HepG2 (cell line): ENCODE data around the gene SIGLEC6. TPM values are rescaled to one million over a fixed set of nuclear protein-coding genes. Genes with fewer than 3 reads are reported as not detected.

Experiments used
- CAMTA2 ChIP-seq: sonication (generic); formaldehyde crosslinking; IDR thresholded peaks from 2 replicates; pipeline ENCODE4 v1.4.0; 2020; ENCODE audit warnings: mild to moderate bottlenecking, missing genetic modification reagents, borderline replicate concordance
- CSRNP1 ChIP-seq: sonication (generic); formaldehyde crosslinking; IDR thresholded peaks from 2 replicates; pipeline ENCODE4 v1.8.1; 2023; ENCODE audit warnings: mild to moderate bottlenecking, missing genetic modification reagents
- EEA1 ChIP-seq: sonication (generic); formaldehyde crosslinking; IDR thresholded peaks from 2 replicates; pipeline ENCODE4 v1.5.1; 2020; ENCODE audit warnings: mild to moderate bottlenecking, missing genetic modification reagents, borderline replicate concordance
- ESRRA ChIP-seq: sonication (generic); formaldehyde crosslinking; IDR thresholded peaks from 2 replicates; pipeline ENCODE4 v1.5.1; 2020; ENCODE audit warnings: mild to moderate bottlenecking, low read depth, missing genetic modification reagents
- HOXA5 ChIP-seq: sonication (generic); formaldehyde crosslinking; IDR thresholded peaks from 2 replicates; pipeline ENCODE4 v1.4.0; 2020; ENCODE audit warnings: missing genetic modification reagents
- HOXA9 ChIP-seq: sonication (generic); formaldehyde crosslinking; IDR thresholded peaks from 2 replicates; pipeline ENCODE4 v1.8.1; 2022; ENCODE audit warnings: missing genetic modification reagents, mild to moderate bottlenecking, moderate library complexity, borderline replicate concordance
- PPARG ChIP-seq: conservative IDR thresholded peaks from 2 replicates; pipeline ENCODE4 v1.6.1; 2016; ENCODE audit warnings: missing biosample characterization, missing genetic modification reagents
- RNF219 ChIP-seq: sonication (generic); formaldehyde crosslinking; IDR thresholded peaks from 2 replicates; pipeline ENCODE4 v1.5.0; 2020; ENCODE audit warnings: mild to moderate bottlenecking, missing genetic modification reagents
- SRY ChIP-seq: sonication (generic); formaldehyde crosslinking; IDR thresholded peaks from 2 replicates; pipeline ENCODE4 v1.8.0; 2022; ENCODE audit warnings: mild to moderate bottlenecking, missing genetic modification reagents
- TEF ChIP-seq: sonication (generic); formaldehyde crosslinking; IDR thresholded peaks from 2 replicates; pipeline ENCODE4 v1.5.0; 2020; ENCODE audit warnings: missing genetic modification reagents
- THAP8 ChIP-seq: sonication (generic); formaldehyde crosslinking; IDR thresholded peaks from 2 replicates; pipeline ENCODE4 v1.5.1; 2020; ENCODE audit warnings: missing genetic modification reagents, mild to moderate bottlenecking, borderline replicate concordance
- ZC3H13 ChIP-seq: sonication (generic); formaldehyde crosslinking; IDR thresholded peaks from 2 replicates; pipeline ENCODE4 v1.8.1; 2023; ENCODE audit warnings: mild to moderate bottlenecking, missing genetic modification reagents, moderate library complexity
- ZNF326 ChIP-seq: sonication (generic); formaldehyde crosslinking; IDR thresholded peaks from 2 replicates; pipeline ENCODE4 v1.4.0; 2020; ENCODE audit warnings: missing genetic modification reagents, borderline replicate concordance
- ZNF510 ChIP-seq: sonication (generic); formaldehyde crosslinking; IDR thresholded peaks from 2 replicates; pipeline ENCODE4 v1.4.0; 2020; ENCODE audit warnings: low read depth, mild to moderate bottlenecking, missing genetic modification reagents
- ZNF547 ChIP-seq: sonication (generic); formaldehyde crosslinking; IDR thresholded peaks from 2 replicates; pipeline ENCODE4 v1.5.1; 2020; ENCODE audit warnings: mild to moderate bottlenecking, missing genetic modification reagents
- ZNF619 ChIP-seq: sonication (generic); formaldehyde crosslinking; IDR thresholded peaks from 2 replicates; pipeline ENCODE4 v1.4.0; 2020; ENCODE audit warnings: mild to moderate bottlenecking, missing genetic modification reagents
- ZNF770 ChIP-seq: sonication (generic); formaldehyde crosslinking; IDR thresholded peaks from 2 replicates; pipeline ENCODE4 v1.5.0; 2020; ENCODE audit warnings: mild to moderate bottlenecking, missing genetic modification reagents
- ZNF841 ChIP-seq: sonication (generic); formaldehyde crosslinking; IDR thresholded peaks from 2 replicates; pipeline ENCODE4 v1.8.1; 2023; ENCODE audit warnings: missing genetic modification reagents, borderline replicate concordance
- ZXDC ChIP-seq: sonication (generic); formaldehyde crosslinking; IDR thresholded peaks from 2 replicates; pipeline ENCODE4 v1.5.0; 2020; ENCODE audit warnings: mild to moderate bottlenecking, missing genetic modification reagents
- polyA plus RNA-seq, 8 experiments: library from polyadenylated mRNA; depleted of rRNA in 3 of 8; stranded (reverse) in 7 of 8; unstranded in 1 of 8; fragments of >200 nt; fragmentation: Illumina TruSeq in 4 of 8; extraction: Trizol in 4 of 8; gene quantifications; 2 replicates each; pipeline versions ENCODE4 v1.2.1 to v1.2.3, GENCODE V29; 2011 to 2016; ENCODE audit warnings: low read depth in 4 of 8, missing spikeins in 1 of 8, mixed read lengths in 1 of 8; ENCODE audit not compliant: insufficient read depth in 1 of 8
- total RNA-seq, 5 experiments: library from RNA; depleted of rRNA; stranded (reverse); fragments of >200 nt; fragmentation: Illumina TruSeq; extraction: Trizol; gene quantifications; 2 replicates each; pipeline ENCODE4 v1.2.3, GENCODE V29; 2016; ENCODE audit warnings: low read depth in 1 of 5

SIGLEC6 gene
- total and polyA plus RNA-seq, 2 of the 13 experiments (the other 11 are each of a cell fraction or from before 2014, with no cell fraction given), result not detected

- TF ChIP-seq RNF219 (no peak), CAMTA2 (CRISPR knock-in tag) (no peak), HOXA9 (CRISPR knock-in tag) (peak; percentile 38; the same call in 1 of the 2 replicates), ZNF770 (no peak), TEF (peak; percentile 83), ZNF619 (CRISPR knock-in tag) (no peak), ZNF841 (CRISPR knock-in tag) (no peak), ZXDC (CRISPR knock-in tag) (no peak), CSRNP1 (no peak), PPARG (CRISPR knock-in tag) (peak; percentile 50), HOXA5 (CRISPR knock-in tag) (peak; percentile 93), ZNF326 (CRISPR knock-in tag) (no peak), THAP8 (CRISPR knock-in tag) (no peak), ZC3H13 (CRISPR knock-in tag) (no peak), ZNF547 (CRISPR knock-in tag) (no peak), EEA1 (CRISPR knock-in tag) (no peak), ESRRA (no peak), ZNF510 (CRISPR knock-in tag) (no peak), SRY (CRISPR knock-in tag) (peak; percentile 94)
Measured at GRCh38 chr19:51552996-51553725, 21.7 kb upstream of the SIGLEC6 start (continued).
